Renal cortex interstitium (tissue), 11 donors: ENCODE measurements around the gene MKNK2. TPM values are rescaled to one million over a fixed set of nuclear protein-coding genes. Genes with fewer than 3 reads are reported as not detected.
A peak's percentile ranks its signal among the peaks of the same experiment; 100 is the strongest.
"Not testable (repeated sequence)": the region's sequence is repeated elsewhere in the genome, so short reads cannot be mapped to it uniquely, and the experiment has no call there.

Source experiments
- DNase-seq, 11 donors: peaks; one replicate each; pipeline ENCODE4 v3.0.0-alpha.2; 2013; ENCODE audit warnings: low read depth in 9 of 11, low spot score in 4 of 11; ENCODE audit errors: extremely low read depth in 1 of 11
- polyA plus RNA-seq, 3 donors: library from polyadenylated mRNA; unstranded; fragments of 120-200 nt; gene quantifications; one replicate each; pipeline ENCODE4 v1.2.1, GENCODE V29; 2013; ENCODE audit not compliant: insufficient read length in 3 of 3

Gene MKNK2
- polyA plus RNA-seq, 3 donors, result 54.7 to 79.1 (median 77.8) TPM

DNA sequence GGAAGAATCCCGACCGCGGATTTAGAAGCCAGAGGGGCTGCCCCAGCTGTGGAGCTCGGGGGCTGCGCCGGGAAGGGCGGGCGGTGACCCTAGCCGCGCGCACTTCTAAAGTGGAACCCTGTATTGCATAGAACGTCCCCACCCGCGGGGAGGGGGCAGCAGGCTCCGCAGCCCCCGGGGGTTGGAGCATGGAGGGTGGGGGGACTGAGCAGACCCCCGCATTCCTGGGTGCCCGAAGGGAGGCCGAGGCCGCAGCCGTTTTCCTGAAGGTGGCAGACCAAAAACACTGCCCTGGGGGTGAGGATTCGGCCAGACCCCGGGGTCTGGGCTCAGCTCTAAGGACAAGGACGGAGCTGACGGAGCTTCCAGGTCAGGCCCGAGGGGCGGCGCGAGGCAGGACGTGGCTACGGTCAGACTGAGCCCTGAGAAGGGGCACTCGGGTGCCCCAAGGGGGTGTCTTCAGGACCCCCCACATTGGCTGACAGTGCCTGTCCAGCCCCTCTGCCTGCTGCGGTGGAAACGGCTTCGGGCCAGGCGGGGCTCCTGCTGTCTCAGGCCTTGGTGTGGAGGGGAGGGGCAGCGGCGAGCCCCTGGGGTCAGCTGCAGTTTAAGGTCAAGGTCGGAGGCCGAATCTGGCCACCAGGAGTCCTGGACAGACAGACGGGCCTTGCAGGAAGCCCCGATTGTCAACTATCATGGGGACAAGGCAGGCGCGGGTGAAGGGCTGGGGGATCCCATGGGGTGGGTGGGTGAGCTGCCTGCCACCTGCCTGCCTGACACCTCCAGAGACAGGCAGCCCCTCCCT lies 12.6 kb downstream of the MKNK2 start:
- no peak for DNase-seq

DNA sequence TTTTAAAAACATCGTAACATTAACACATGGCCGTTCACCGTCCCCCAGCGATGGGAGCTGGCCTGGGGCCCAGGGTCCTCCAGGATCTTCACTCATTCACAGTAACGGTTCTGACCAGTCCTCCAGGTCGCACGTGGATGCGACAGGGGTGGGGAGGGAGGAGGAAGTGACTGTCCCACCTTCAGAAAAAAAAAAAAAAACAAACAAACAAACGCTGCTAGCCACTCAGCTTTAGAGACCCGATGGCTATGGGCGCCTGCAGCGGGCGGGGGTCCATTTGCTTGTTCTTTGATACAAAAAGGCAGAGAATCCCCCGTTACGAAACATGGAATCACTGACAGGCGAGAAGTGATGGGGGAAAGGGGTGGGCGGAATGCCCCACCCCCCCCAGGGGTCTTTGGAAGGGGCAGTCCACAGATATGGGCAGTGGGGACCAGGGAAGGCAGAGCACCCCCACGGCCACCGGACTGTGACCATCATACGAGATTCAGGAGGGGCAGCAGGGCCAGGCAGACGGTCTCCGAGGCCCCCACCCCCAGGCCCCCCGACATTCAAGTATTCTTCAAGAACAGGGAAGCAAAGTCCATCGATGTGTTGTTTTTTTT lies 13.3 kb downstream of the MKNK2 start:
- DNase-seq, result no peak

DNA sequence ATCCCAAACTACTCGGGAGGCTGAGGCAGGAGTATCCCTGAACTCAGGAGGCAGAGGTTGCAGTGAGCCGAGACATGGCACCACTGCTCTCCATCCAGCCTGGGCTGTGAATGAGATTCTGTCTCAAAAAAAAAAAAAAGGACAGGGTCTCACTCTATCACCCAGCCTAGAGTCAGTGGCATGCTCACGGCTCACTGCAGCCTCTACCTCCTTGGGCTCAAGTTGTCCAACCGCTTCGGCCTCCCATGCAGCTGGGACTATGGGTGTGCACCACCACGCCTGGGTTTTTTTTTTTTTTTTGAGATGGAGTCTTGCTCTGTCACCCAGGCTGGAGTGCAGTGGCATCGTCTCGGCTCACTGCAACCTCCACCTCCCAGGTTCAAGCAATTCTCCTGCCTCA lies 14.6 kb downstream of the MKNK2 start:
- DNase-seq, result no peak

DNA sequence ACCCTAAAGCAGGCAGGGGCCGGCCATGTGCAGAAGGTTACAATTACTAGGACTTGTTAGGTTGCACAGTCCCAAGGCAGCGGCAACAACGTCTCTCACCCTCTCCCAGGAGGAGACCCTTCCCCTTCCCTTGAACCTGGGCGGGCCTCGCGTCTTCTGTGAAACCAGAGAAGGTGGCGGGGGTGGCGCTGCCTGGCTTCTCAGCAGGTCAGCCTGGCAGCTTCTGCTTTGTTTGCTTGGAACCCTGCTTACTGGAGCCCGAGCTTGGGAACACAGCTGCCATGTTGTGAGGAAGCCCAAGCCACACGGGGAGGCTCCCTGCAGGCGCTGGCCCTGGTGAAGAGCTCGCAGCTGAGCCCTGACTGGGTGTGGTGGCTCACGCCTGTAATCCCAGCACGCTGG lies 15.5 kb downstream of the MKNK2 start:
- DNase-seq, result no peak

DNA sequence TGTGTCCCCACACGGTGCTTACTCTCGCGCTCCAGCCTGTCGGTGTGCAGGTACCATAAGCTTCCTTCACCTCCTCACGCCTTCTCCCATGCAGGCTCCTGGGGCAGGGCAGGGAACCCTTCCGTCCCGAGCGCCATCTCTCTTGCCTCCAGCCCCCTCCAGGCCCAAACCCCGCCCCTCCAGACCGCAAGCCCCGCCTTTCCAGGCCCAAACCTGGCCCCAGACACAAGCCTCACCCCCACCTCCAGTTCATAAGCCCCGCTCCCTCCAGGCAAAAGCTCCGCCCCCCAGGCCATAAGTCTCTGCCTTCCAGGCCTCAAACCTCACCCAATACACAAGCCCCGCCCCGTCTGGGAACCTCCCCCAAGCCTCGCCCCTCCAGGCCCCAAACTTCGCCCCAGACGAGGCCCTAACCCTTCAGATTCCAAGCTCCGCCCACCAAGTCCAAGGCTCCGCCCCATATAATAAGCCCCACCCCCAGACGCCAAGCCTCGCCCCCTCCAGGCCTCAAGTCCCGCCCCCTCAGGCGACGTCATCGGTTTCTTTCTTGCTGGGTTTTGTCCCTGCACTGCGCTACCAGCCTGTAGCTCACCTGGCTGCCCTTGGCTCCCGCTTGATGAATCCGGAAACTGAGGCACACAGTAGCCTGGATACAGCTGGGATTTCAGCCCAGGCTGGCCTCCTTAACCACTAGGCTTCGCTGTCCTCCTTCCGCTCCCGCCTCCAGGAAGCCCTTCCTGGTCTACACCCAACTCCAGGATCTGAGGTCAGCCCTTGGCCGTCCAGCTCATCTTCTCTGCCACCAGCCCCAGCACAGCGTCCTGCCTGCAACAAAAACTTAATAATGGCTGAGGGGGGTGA lies 16.1 kb downstream of the MKNK2 start:
- no peak for DNase-seq

DNA sequence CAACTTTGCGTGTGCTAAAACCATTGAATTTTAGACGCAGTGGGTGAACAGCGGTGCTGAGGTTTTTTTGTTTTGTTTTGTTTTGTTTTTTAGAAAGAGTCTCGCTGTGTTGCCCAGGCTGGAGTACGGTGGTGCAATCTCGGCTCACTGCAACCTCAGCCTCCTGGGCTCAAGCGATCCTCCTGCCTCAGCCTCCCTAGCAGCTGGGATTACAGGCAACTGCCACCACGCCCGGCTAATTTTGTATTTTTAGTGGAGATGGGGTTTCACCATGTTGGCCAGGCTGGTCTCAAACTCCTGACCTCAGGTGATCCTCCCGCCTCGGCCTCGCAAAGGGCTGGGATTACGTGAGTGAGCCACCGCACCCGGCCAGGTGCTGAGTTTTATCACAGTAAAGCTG lies 16.8 kb downstream of the MKNK2 start:
- not testable (repeated sequence) for DNase-seq

DNA sequence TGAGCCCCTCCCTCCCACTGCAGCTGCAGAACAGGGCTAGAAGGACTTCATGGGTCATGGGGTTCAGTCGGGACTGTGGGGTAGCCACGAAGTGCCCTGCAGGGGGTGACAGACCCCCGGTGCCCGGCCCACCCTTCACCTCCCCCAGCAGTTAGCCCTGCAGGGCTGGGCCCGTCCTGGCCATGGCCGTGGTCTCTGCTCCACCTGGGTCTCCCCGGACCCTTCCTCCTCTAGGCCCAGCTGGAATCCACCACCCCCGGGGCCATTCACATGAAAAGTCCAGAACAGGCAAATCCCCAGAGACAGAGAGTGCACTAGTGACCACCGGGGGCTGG lies 17.3 kb downstream of the MKNK2 start:
- DNase-seq, result no peak

DNA sequence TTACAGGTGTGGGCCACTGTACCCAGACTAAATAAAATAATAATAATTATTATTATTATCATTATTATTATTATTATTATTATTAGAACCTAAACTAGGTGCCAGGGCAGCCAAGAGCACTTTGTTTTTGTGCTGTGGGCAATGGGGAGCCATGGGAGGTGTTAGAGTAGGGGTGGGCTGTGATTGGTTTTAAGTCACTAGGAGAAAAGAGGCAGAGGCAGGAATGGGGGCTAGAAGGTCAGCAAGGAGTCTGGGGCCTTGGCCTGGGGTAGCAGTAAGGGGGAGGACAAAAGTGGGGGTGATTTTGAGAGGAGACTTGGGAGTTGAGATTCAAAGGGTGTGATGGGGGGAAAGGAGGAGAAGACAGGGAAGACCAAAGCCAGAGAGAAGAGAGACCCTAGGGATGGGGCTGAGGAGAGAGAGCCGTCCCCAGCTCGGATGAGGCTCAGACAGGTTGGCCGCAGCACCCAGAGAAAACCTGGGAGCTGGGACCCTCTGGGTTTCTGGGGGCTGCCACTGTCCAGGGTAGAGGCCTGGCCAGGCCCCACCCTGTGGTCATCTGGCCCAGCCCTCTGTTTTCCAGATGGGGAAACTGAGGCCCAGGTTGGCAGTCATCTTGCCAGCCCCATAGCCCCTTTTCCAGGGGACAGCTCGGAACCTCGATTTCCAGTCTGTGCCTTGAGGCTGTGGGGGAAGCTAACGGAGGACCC lies 17.8 kb downstream of the MKNK2 start:
- DNase-seq, result no peak

DNA sequence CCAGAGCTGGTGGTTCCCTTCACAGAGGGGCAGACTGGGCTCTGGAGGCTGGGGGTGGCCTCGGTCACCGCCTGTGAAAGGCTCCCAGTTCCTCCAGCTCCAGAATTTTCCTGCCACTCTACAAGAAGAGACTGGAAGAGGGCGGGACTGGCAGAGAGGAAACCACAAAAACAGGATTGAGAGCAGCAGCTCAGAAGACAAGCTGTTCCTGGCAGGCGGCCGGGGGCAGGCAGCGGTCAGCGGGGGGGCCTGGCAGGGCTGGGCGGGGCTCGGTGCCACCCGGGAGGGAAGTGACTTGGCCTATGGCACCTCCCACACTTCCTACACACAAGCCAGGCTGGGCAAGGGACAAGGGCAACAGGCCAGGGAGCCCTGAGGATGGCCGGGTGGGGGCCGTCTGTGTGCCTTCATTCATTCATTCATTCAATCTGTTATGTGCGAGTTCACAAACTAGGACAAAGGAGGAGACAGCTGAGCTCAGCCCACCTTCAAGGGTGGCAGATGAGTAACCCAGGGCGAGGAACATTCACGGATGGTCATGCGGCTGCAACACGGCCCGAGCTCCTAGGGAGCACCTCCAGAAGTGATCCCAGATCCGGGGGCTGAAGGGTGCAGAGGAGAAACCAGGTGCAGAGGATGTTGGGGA lies 18.6 kb downstream of the MKNK2 start:
- peak in 3 of 11 donors; percentile 56 to 74 (median 62) for DNase-seq

DNA sequence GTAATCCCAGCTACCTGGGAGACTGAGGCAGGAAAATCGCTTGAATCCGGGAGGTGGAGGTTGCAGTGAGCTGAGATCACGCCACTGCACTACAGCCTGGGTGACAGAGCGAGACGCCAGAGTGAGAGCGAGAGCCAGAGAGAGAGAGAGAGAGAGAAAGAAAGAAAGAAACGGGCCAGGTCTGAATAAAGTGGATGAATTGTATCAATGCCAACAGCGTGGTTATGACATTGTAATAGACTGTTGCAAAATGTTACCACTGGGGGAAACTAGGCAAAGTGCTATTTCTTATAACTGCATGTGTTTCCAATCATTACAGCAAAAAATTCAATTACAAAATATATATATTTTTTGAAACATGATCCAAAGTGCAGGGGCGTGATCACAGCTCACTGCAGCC lies 23.7 kb downstream of the MKNK2 start:
- no peak for DNase-seq

DNA sequence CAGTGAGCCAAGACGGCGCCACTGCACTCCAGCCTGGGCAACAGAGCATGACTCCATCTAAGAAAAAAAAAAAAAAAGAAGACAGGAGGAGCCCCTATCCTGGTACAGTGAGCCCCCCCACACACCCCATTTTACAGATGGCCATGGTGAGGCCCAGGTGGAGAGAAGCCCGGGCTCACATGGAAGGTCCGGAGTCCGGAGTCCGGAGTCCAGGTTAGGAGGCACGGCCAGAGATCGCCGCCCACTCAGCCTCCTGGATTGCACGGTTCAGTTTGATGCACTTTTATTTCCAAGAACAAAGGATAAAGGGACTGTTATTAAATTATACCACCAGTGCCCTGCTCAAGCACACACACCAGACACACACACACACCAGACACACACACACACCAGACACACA lies 24.3 kb downstream of the MKNK2 start:
- DNase-seq, result no peak

DNA sequence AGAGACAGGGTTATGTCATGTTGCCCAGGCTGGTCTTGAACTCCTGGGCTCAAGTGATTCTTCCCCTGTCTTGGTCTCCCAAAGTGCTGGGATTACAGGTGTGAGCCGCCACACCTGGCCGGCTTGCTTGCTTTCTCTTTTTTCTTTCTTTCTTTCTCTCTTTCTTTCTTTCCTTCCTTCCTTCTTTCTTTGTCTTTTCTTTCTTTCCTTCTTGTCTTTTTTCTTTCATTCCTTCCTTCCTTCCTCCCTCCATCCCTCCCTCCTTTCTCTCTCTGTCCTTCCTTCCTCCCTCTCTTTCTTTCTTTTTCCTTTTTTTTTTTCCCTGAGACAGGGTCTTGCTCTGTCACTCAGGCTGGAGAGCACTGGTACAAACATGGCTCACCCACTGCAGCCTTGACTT lies 28.8 kb downstream of the MKNK2 start:
- no peak for DNase-seq

DNA sequence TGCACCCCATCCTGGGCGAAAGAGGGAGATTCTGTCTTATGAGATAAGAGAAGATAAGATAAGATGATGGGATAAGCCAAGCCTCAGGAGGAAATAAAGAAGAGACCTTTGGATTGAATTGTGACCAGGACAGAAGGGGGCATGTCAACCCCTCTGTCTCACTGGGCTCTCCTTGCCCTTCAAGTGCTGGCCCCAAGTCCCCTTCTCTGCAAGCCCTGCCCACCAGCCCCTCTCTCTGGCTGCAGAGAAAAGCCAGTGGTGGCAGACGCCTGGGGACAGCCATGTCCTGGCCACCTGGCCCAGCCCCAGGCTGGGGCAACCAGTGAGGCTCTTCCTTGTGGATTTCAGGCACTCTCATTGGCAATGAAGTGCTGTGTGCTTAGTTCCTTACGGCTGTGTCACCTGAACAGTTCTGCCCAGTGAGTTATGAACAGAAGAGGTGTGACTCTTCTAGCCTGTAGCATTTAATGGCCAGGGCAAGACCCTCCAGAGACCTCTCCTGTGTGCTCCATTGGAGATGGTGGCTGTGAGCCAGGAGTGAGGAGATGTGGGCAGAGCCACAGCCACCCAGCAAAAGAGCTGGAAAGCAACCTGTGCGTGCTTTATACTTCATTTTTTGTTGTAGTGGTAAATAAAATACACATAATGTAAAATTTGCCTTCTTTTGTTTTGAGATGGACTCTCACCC lies 29.4 kb downstream of the MKNK2 start:
- no peak for DNase-seq

DNA sequence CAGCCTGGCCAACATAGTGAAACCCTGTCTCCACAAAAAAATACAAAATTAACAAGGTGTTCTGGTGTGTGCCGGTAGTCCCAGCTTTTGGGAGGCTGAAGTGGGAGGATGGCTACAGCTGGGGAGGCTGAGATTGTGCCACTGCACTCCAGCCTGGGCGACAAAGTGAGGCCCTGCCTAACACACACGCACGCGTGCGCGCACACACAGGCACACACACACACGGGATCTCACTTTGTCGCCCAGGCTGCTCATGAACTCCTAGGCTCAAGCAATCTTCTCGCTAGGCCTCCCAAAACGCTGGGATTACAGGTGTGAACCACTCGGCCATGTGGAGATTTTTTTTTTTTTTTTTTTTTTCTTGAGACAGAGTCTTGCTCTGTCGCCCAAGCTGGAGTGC lies 32.3 kb downstream of the MKNK2 start:
- DNase-seq, result no peak

DNA sequence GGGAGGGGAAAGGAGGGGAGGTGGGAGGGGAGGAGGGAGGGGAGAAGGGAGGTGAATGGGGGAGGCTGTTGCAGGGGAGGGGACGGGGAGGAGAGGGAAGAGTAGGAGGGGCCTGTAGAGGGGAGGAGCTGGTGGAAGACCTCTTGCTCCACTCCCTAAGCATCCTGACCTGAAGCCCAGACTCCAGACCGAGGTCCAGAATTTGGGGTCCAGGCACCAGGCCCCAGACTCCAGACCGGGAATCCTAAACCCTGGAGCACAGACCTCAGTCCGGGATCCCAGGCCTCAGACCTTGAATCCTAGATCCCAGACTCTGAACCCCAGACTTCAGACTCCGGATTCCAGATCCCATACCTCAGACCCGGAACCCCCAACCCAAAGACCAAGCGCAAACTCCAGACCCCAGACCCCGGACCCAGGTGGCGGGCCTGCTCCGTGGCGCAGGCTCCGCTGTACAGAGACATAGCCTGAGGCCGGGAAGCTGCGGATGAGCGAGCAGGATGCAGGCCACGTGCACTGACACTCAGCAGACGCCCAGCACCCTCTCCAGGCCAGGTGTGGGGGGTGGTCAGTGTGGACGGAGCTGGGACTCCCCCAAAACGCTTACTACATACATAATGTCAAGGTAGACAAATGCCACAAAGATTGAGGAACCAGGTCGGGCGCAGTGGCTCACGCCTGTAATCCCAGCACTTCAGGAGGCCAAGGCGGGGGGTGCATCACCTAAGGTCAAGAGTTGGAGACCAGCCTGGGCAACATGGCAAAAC lies 34.8 kb downstream of the MKNK2 start:
- DNase-seq, result peak in 6 of 11 donors; percentile 41 to 63 (median 56)

DNA sequence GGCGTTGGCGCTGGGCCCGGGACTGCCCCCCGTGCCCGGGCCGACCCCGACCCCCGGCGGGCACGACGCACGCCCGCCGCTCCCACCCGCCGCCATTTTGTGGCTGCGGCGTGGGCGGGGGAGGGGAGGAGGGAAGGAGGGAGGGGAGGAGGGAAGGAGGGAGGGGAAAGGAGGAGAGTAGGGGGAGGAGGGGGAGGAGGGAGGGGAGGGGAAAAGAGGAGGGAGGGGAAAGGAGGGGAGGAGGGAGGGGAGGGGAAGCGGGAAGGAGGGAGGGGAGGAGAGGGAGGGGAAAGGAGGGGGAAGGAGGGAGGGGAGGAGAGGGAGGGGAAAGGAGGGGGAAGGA lies 35.5 kb downstream of the MKNK2 start, which contains the start of gene BTBD2:
TSS of gene BTBD2 (minus strand) at position 107 of the 343 bp plus-strand sequence. CDS start at position 96, 11 bp downstream.
- DNase-seq, result peak in 9 of 11 donors; percentile 47 to 70 (median 60)

DNA sequence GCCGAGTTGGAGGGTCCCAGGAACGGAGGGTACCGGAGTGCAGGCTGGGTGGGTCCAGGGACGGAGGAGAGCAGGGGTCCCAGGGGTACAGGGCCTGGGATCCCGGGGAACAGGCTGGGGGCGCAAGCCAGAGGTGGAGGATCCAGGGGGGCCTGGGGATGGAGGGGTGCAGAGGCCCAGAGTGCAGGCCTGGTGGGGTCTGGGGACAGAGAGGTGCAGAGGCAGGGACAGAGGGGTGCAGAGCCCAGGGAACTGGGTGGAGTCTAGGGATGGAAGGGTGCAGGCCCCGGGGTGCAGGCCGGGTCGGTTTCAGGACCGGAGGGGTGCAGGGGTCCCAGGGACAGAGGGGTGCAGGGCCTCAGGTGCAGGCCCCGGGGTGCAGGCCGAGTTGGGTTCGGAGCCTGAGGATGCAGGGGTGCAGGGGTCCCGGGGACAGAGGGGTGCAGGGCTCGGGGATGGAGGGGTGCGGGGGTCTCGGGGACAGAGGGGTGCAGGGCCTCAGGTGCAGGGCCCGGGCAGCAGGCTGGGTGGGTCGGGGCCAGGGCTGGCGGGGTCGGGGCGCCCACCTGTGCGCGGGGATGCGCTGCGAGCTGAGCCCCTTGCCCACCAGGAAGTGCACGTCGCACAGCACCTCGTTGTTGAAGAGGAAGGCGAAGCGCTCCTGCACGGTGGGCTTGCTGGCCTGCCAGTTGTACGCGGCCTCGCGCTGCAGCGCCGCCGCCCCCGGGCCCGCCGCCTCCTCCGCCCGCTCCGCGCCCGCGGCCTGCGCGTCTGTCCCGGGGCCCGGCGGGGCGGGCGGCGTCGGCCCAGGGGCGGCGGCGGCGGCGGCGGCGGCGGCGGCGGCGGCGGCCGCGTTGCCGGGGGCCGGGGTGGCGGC lies 36.1 kb downstream of the MKNK2 start:
- DNase-seq, result no peak
